NCI-H2196 treated with DMSO at 0.1 percent for 48 hours (cell line): ENCODE data around the gene ANKRD22.
"Not testable (repeated sequence)": the region's sequence is repeated elsewhere in the genome, so short reads cannot be mapped to it uniquely, and the experiment has no call there.

Experiments used
- DNase-seq: peaks from one replicate; lab custom pipeline; 2025; ENCODE audit not compliant: unreplicated experiment; lab: John Stamatoyannopoulos, UW

ANKRD22 gene

GRCh38 chr10:88851706-88852105 lies at the start of gene ANKRD22:
ANKRD22 (minus strand) TSS chr10:88851844; CDS start chr10:88851607, 237 bp downstream.
- DNase-seq = peak; percentile 42

- DNase-seq = no peak
Measured at GRCh38 chr10:88899886-88900285, 48.2 kb upstream of the ANKRD22 start.

- no peak for DNase-seq
Measured at GRCh38 chr10:88898727-88899126, 47.1 kb upstream of the ANKRD22 start.

- no peak for DNase-seq
Measured at GRCh38 chr10:88896994-88897853, 45.6 kb upstream of the ANKRD22 start.

- DNase-seq = no peak
Measured at GRCh38 chr10:88896372-88896993, 44.8 kb upstream of the ANKRD22 start.

GRCh38 chr10:88895250-88895649 lies 43.6 kb upstream of the ANKRD22 start:
- DNase-seq = no peak

- DNase-seq = no peak
Measured at GRCh38 chr10:88893611-88894010, 42.0 kb upstream of the ANKRD22 start.

GRCh38 chr10:88892222-88892967 lies 40.8 kb upstream of the ANKRD22 start:
- DNase-seq = no peak

- DNase-seq = no peak
Measured at GRCh38 chr10:88890681-88891381, 39.2 kb upstream of the ANKRD22 start.

- DNase-seq = no peak
Measured at GRCh38 chr10:88889559-88890337, 38.1 kb upstream of the ANKRD22 start.

- no peak for DNase-seq
Measured at GRCh38 chr10:88888810-88889445, 37.3 kb upstream of the ANKRD22 start.

- no peak for DNase-seq
Measured at GRCh38 chr10:88886557-88886956, 34.9 kb upstream of the ANKRD22 start.

GRCh38 chr10:88883448-88883809 lies 31.8 kb upstream of the ANKRD22 start:
- DNase-seq = no peak

GRCh38 chr10:88882646-88883447 lies 31.2 kb upstream of the ANKRD22 start:
- not testable (repeated sequence) for DNase-seq

GRCh38 chr10:88881922-88882645 lies 30.4 kb upstream of the ANKRD22 start:
- DNase-seq = no peak

GRCh38 chr10:88881320-88881719 lies 29.7 kb upstream of the ANKRD22 start:
- DNase-seq = no peak

GRCh38 chr10:88880282-88881076 lies 28.8 kb upstream of the ANKRD22 start:
- peak; percentile 15 for DNase-seq
